K562 (cell line): ENCODE measurements around the gene SLC6A9. TPM values are rescaled to one million over a fixed set of nuclear protein-coding genes. Genes with fewer than 3 reads are reported as not detected.

Experiments
- CBFB ChIP-seq: sonication (generic); formaldehyde crosslinking; IDR thresholded peaks from 2 replicates; pipeline ENCODE4 v1.4.0; 2020; ENCODE audit warnings: mild to moderate bottlenecking, missing genetic modification reagents
- CREB1 ChIP-seq, 2 experiments: sonication (generic) in 1 of 2; formaldehyde crosslinking in 1 of 2; IDR thresholded peaks; 2 replicates each; pipeline versions ENCODE4 v1.6.1 to v1.8.0; 2012 to 2022; ENCODE audit warnings: inconsistent platforms in 1 of 2, mild to moderate bottlenecking in 1 of 2, missing genetic modification reagents in 1 of 2, moderate library complexity in 1 of 2
- CSDE1 ChIP-seq, 2 experiments: fragments of 450-650 bp; IDR thresholded peaks; 2 replicates each; pipeline ENCODE4 v1.6.1; 2016; ENCODE audit warnings: mild to moderate bottlenecking in 1 of 2
- DACH1 ChIP-seq: fragments of 450-650 bp; IDR thresholded peaks from 2 replicates; pipeline ENCODE4 v1.6.1; 2018; ENCODE audit not compliant: partially characterized antibody
- ESRRB ChIP-seq: fragments of 250-450 bp; sonication (Bioruptor Pico); IDR thresholded peaks from 2 replicates; pipeline ENCODE4 v1.5.0; 2020; ENCODE audit warnings: mild to moderate bottlenecking, moderate library complexity, borderline replicate concordance
- HNRNPL ChIP-seq: fragments of 200-400 bp; formaldehyde crosslinking; IDR thresholded peaks from 2 replicates; pipeline ENCODE4 v1.6.1; 2017; ENCODE audit warnings: low read depth, mild to moderate bottlenecking, low read length
- LEF1 ChIP-seq: fragments of 450-650 bp; IDR thresholded peaks from 2 replicates; pipeline ENCODE4 v1.6.1; 2016; ENCODE audit warnings: mild to moderate bottlenecking
- MBD2 ChIP-seq: sonication (generic); IDR thresholded peaks from 2 replicates; pipeline ENCODE4 v1.6.1; 2016; ENCODE audit warnings: low read depth, borderline replicate concordance
- MTF1 ChIP-seq: fragments of 250-450 bp; sonication (Bioruptor Pico); IDR thresholded peaks from 2 replicates; pipeline ENCODE4 v1.9.0; 2021; ENCODE audit warnings: moderate library complexity, mild to moderate bottlenecking, inconsistent platforms, borderline replicate concordance
- PHF21A ChIP-seq: fragments of 450-650 bp; IDR thresholded peaks from 2 replicates; pipeline ENCODE4 v1.6.1; 2017; ENCODE audit warnings: low read depth, borderline replicate concordance
- POU5F1 ChIP-seq: fragments of 150-350 bp; IDR thresholded peaks from 2 replicates; pipeline ENCODE4 v1.6.1; 2014; ENCODE audit warnings: borderline replicate concordance, low read length, low read depth, mild to moderate bottlenecking; ENCODE audit not compliant: partially characterized antibody
- PPARD ChIP-seq: fragments of 250-450 bp; sonication (Bioruptor Pico); IDR thresholded peaks from 2 replicates; pipeline ENCODE4 v1.8.0; 2022; ENCODE audit warnings: inconsistent platforms, mild to moderate bottlenecking, moderate library complexity
- RBM14 ChIP-seq: fragments of 200-400 bp; formaldehyde crosslinking; IDR thresholded peaks from 2 replicates; pipeline ENCODE4 v1.6.1; 2018; ENCODE audit warnings: low read depth, mild to moderate bottlenecking, low read length, moderate library complexity, borderline replicate concordance; ENCODE audit not compliant: insufficient read depth
- SAP30 ChIP-seq: fragments of 200-600 bp; sonication (generic); IDR thresholded peaks from 2 replicates; pipeline ENCODE4 v1.6.1; 2012; ENCODE audit warnings: borderline replicate concordance, low read depth, mild to moderate bottlenecking, moderate library complexity, low read length, control low read depth, inconsistent platforms; ENCODE audit not compliant: insufficient read depth, poor library complexity, severe bottlenecking
- ZFP36 ChIP-seq: fragments of 150-350 bp; IDR thresholded peaks from 2 replicates; pipeline ENCODE4 v1.6.1; 2018; ENCODE audit warnings: low read length, low read depth; ENCODE audit not compliant: partially characterized antibody
- ZNF12 ChIP-seq: sonication (generic); formaldehyde crosslinking; IDR thresholded peaks from 2 replicates; pipeline ENCODE4 v1.4.0; 2020; ENCODE audit warnings: mild to moderate bottlenecking, missing genetic modification reagents
- ZNF134 ChIP-seq: fragments of 250-450 bp; sonication (Bioruptor Pico); conservative IDR thresholded peaks from 2 replicates; pipeline ENCODE4 v1.4.0; 2020
- ZNF184 ChIP-seq: sonication (generic); formaldehyde crosslinking; IDR thresholded peaks from 2 replicates; pipeline ENCODE4 v1.5.0; 2020; ENCODE audit warnings: missing genetic modification reagents
- ZNF212 ChIP-seq: fragments of 450-650 bp; formaldehyde crosslinking; IDR thresholded peaks from 2 replicates; pipeline ENCODE4 v1.4.0; 2020; ENCODE audit warnings: mild to moderate bottlenecking
- ZNF23 ChIP-seq: fragments of 250-450 bp; sonication (Bioruptor Pico); IDR thresholded peaks from 2 replicates; pipeline ENCODE4 v1.4.0; 2020; ENCODE audit warnings: mild to moderate bottlenecking
- polyA plus RNA-seq, 8 experiments: library from polyadenylated mRNA; depleted of rRNA in 4 of 8; stranded (reverse) in 5 of 8; unstranded in 3 of 8; fragments of >200 nt; fragmentation: Nextera tagmentation in 2 of 8; fragmentation: Illumina TruSeq in 1 of 8; extraction: Ambion mirVana in 2 of 8; extraction: Trizol in 1 of 8; gene quantifications; 2 replicates each; pipeline versions ENCODE4 v1.2.1 to v1.2.3, GENCODE V29; 2011 to 2014; ENCODE audit warnings: inconsistent platforms in 1 of 8, missing spikeins in 1 of 8
- total RNA-seq, 7 experiments: library from RNA; depleted of rRNA in 6 of 7; stranded (reverse); fragments of >200 nt in 6 of 7; fragmentation: Illumina TruSeq in 2 of 7; extraction: Trizol in 2 of 7; gene quantifications; 2 replicates each; pipeline versions ENCODE4 v1.2.1 to v1.2.3, GENCODE V29; 2011 to 2021; ENCODE audit warnings: low replicate concordance in 1 of 7
- TF ChIP-seq, protein P1 (sequence below): sonication (generic); formaldehyde crosslinking; IDR thresholded peaks from 2 replicates; pipeline ENCODE4 v1.8.0; 2022; ENCODE audit warnings: mild to moderate bottlenecking, missing genetic modification reagents
- TF ChIP-seq, protein P2 (sequence below), 3 experiments: fragments of 200-800 bp in 1 of 3; fragments of 250-450 bp in 1 of 3; fragments of 450-650 bp in 1 of 3; sonication (Bioruptor Pico) in 1 of 3; sonication (Bioruptor generic) in 1 of 3; formaldehyde crosslinking in 1 of 3; IDR thresholded peaks; 2 replicates each; pipeline versions ENCODE4 v1.6.1 to v1.8.0; 2016 to 2022; ENCODE audit warnings: mild to moderate bottlenecking in 2 of 3, missing genetic modification characterization in 2 of 3, missing compliant biosample characterization in 1 of 3, moderate library complexity in 1 of 3
- TF ChIP-seq, protein P3 (sequence below): fragments of 250-450 bp; sonication (Bioruptor Pico); IDR thresholded peaks from 2 replicates; pipeline ENCODE4 v1.5.1; 2021; ENCODE audit warnings: mild to moderate bottlenecking

Gene SLC6A9
- total and polyA plus RNA-seq, 9 of the 15 experiments (the other 6 are each of a cell fraction or from before 2014, with no cell fraction given): 0.17 to 18.7 (median 2.9) TPM

DNA sequence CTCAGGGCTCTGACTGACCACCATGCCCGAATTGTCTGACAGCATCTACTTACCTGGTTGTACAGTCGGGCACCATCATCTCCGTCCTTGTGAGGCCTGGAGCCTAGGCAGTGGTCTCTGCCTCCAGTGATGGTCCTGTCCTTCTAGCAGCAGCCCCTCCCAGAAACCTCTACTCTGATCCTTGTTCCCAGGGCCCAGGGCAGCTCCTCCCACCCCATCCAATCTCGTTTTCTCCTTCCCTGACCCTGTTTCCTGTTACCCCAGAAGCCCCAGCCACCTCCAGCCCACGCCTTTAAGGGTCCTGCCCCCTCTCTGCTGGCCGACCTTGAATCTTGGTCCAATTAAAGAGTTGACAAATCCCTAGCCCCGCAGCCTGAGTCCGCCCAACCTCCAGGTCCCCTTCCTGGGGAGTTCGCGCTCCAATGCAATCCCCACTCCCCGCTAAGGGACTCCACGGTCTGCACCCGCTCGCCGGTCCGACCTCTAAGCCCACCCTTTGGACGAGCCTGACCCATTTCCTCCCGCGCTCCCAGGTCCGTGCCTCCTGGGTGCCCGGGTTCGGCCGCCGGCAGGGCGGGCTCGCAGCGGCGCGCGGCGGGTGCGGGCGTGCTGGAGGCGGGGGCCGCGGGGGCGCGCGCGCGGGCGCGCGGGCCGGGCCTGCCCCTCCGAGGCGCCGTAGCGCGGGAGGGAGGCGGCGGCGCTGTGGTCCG is 52.6 kb downstream of the SLC6A9 start, which contains the start of gene B4GALT2 (continued):
- no peak for TF ChIP-seq RBM14
- no peak for TF ChIP-seq ZNF134 (CRISPR knock-in tag)
- no peak for TF ChIP-seq HNRNPL
- TF ChIP-seq ZNF23 (CRISPR knock-in tag): no peak
- 0 out of 2 replicates have a peak, but pooled peaks have one; percentile 22 for TF ChIP-seq ZNF12 (CRISPR knock-in tag)
- TF ChIP-seq SAP30: peak; percentile 54
- no peak for TF ChIP-seq CSDE1 (IDR thresholded peaks at IDR 0.05)
- TF ChIP-seq ESRRB (CRISPR knock-in tag): no peak
- TF ChIP-seq ZNF212 (CRISPR knock-in tag): no peak
- TF ChIP-seq, protein P1, sequence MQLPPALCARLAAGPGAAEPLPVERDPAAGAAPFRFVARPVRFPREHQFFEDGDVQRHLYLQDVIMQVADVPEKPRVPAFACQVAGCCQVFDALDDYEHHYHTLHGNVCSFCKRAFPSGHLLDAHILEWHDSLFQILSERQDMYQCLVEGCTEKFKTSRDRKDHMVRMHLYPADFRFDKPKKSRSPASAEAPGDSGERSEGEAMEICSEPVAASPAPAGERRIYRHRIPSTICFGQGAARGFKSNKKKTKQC: no peak
- TF ChIP-seq LEF1: no peak
- TF ChIP-seq CREB1 (IDR thresholded peaks at IDR 0.05): no peak
- no peak for TF ChIP-seq CREB1 (CRISPR knock-in tag; IDR thresholded peaks at IDR 0.05)
- TF ChIP-seq, protein P2, sequence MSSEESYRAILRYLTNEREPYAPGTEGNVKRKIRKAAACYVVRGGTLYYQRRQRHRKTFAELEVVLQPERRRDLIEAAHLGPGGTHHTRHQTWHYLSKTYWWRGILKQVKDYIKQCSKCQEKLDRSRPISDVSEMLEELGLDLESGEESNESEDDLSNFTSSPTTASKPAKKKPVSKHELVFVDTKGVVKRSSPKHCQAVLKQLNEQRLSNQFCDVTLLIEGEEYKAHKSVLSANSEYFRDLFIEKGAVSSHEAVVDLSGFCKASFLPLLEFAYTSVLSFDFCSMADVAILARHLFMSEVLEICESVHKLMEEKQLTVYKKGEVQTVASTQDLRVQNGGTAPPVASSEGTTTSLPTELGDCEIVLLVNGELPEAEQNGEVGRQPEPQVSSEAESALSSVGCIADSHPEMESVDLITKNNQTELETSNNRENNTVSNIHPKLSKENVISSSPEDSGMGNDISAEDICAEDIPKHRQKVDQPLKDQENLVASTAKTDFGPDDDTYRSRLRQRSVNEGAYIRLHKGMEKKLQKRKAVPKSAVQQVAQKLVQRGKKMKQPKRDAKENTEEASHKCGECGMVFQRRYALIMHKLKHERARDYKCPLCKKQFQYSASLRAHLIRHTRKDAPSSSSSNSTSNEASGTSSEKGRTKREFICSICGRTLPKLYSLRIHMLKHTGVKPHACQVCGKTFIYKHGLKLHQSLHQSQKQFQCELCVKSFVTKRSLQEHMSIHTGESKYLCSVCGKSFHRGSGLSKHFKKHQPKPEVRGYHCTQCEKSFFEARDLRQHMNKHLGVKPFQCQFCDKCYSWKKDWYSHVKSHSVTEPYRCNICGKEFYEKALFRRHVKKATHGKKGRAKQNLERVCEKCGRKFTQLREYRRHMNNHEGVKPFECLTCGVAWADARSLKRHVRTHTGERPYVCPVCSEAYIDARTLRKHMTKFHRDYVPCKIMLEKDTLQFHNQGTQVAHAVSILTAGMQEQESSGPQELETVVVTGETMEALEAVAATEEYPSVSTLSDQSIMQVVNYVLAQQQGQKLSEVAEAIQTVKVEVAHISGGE (CRISPR knock-in tag; IDR thresholded peaks at IDR 0.05): peak in 1 of 3 experiments; percentile 84; a peak in 2 of 6 replicates
- TF ChIP-seq ZFP36: no peak
- TF ChIP-seq PHF21A: peak; percentile 57; the same call in 1 of the 2 replicates
- no peak for TF ChIP-seq PPARD (CRISPR knock-in tag)
- TF ChIP-seq MTF1: no peak
- TF ChIP-seq ZNF184: no peak
- no peak for TF ChIP-seq POU5F1
- TF ChIP-seq, protein P3, sequence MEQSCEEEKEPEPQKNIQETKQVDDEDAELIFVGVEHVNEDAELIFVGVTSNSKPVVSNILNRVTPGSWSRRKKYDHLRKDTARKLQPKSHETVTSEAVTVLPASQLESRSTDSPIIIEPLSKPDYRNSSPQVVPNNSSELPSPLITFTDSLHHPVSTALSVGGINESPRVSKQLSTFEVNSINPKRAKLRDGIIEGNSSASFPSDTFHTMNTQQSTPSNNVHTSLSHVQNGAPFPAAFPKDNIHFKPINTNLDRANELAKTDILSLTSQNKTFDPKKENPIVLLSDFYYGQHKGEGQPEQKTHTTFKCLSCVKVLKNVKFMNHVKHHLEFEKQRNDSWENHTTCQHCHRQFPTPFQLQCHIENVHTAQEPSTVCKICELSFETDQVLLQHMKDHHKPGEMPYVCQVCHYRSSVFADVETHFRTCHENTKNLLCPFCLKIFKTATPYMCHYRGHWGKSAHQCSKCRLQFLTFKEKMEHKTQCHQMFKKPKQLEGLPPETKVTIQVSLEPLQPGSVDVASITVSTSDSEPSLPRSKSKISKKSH (CRISPR knock-in tag): no peak
- TF ChIP-seq MBD2: 0 out of 2 replicates have a peak, but pooled peaks have one; percentile 40
- 0 out of 2 replicates have a peak, but pooled peaks have one; percentile 20 for TF ChIP-seq CBFB
- TF ChIP-seq DACH1: no peak
